Urinary bladder (tissue), 4 donors: Measurements from ENCODE around the gene MELTF. TPM values are rescaled to one million over a fixed set of nuclear protein-coding genes. Genes with fewer than 3 reads are reported as not detected.

Experiments
- DNase-seq: peaks from one replicate; pipeline ENCODE4 v3.0.0-alpha.2; 2015; ENCODE audit errors: extremely low spot score
- H3K27ac ChIP-seq: one replicate; pipeline ENCODE4 v1.5.1; 2013; ENCODE audit warnings: low read depth, mild to moderate bottlenecking, moderate library complexity
- H3K36me3 ChIP-seq: one replicate; pipeline ENCODE4 v1.6.1; 2013; ENCODE audit warnings: mild to moderate bottlenecking, moderate library complexity; ENCODE audit not compliant: insufficient read depth
- H3K4me1 ChIP-seq: one replicate; pipeline ENCODE4 v1.6.1; 2013; ENCODE audit warnings: mild to moderate bottlenecking, moderate library complexity; ENCODE audit not compliant: insufficient read depth
- H3K4me3 ChIP-seq: one replicate; pipeline ENCODE4 v1.5.1; 2013; ENCODE audit warnings: low read depth, low read length
- WGBS: extraction: QIAGEN DNeasy Blood & Tissue Kit; methylation state at CpG from one replicate; pipeline ENCODE4 v1.1.7; 2013; 5-methylcytosine and 5-hydroxymethylcytosine counted together
- polyA plus RNA-seq: library from polyadenylated mRNA; stranded (reverse); fragments of 200-250 nt; gene quantifications from one replicate; pipeline ENCODE4 v1.2.3, GENCODE V29; 2013
- total RNA-seq: library from RNA; depleted of rRNA; stranded (reverse); fragments of >200 nt; gene quantifications from one replicate; pipeline ENCODE4 v1.2.3, GENCODE V29; 2014
- donor health status: healthy with polysubstance abuse.
- donor health status: healthy.

MELTF gene
- total and polyA plus RNA-seq, 2 donors, result 4.9 to 8.4 TPM

GRCh38 chr3:197009532-197010019 lies 20.0 kb downstream of the MELTF start:
- H3K27ac ChIP-seq, result no peak overlapping the region

GRCh38 chr3:197008436-197009209 lies 21.0 kb downstream of the MELTF start:
- Histone ChIP-seq H3K4me3 (no peak overlapping the region), H3K36me3 (no peaks in the 10 kb centered on the region), H3K27ac (no peak overlapping the region), H3K4me1 (no peaks in the 10 kb centered on the region)
- 88% methylated on average over 27 of the region's 27 CpGs for WGBS
- DNase-seq, result no peak

More at GRCh38 chr3:197009532-197010019, 20.0 kb downstream of the MELTF start:
- H3K36me3 ChIP-seq, result no peaks in the 10 kb centered on the region
- no peak overlapping the region for H3K4me3 ChIP-seq
- no peak for DNase-seq
- H3K4me1 ChIP-seq, result no peaks in the 10 kb centered on the region
- WGBS, result 88% methylated on average over 20 of the region's 20 CpGs

- 75% methylated on average over 8 of the region's 8 CpGs for WGBS
- Histone ChIP-seq H3K36me3 (no peaks in the 10 kb centered on the region), H3K27ac (no peak overlapping the region), H3K4me3 (no peak overlapping the region), H3K4me1 (no peaks in the 10 kb centered on the region)
- no peak for DNase-seq
Observed at GRCh38 chr3:197007953-197008352, 21.7 kb downstream of the MELTF start.

- Histone ChIP-seq H3K36me3 (no peaks in the 10 kb centered on the region), H3K27ac (no peak overlapping the region), H3K4me3 (no peak overlapping the region), H3K4me1 (no peaks in the 10 kb centered on the region)
- no peak for DNase-seq
- WGBS, result 81% methylated on average over 12 of the region's 12 CpGs
Observed at GRCh38 chr3:197007296-197007940, 22.2 kb downstream of the MELTF start.

GRCh38 chr3:197006860-197007259 lies 22.8 kb downstream of the MELTF start:
- no peak for DNase-seq
- Histone ChIP-seq H3K27ac (no peak overlapping the region), H3K4me1 (no peaks in the 10 kb centered on the region), H3K4me3 (no peak overlapping the region), H3K36me3 (no peaks in the 10 kb centered on the region)
- WGBS, result 95% methylated on average over 5 of the region's 5 CpGs

GRCh38 chr3:197006446-197006845 lies 23.2 kb downstream of the MELTF start:
- no peak for DNase-seq
- Histone ChIP-seq H3K4me1 (no peaks in the 10 kb centered on the region), H3K36me3 (no peaks in the 10 kb centered on the region), H3K27ac (no peak overlapping the region), H3K4me3 (no peak overlapping the region)
- 90% methylated on average over 11 of the region's 11 CpGs for WGBS

- 23% methylated on average over 61 of the region's 61 CpGs for WGBS
- H3K4me3 ChIP-seq, result peak overlapping the region; percentile 64
- H3K36me3 ChIP-seq, result no peaks in the 10 kb centered on the region
- H3K27ac ChIP-seq, result no peak overlapping the region
- no peak for DNase-seq
- H3K4me1 ChIP-seq, result no peaks in the 10 kb centered on the region
Observed at GRCh38 chr3:197003461-197004385, 25.9 kb downstream of the MELTF start.

- DNase-seq, result no peak
Observed at GRCh38 chr3:197002701-197003454, 26.7 kb downstream of the MELTF start.

GRCh38 chr3:197001972-197002700 lies 27.5 kb downstream of the MELTF start:
- Histone ChIP-seq H3K27ac (peak overlapping the region; percentile 86), H3K4me3 (peak overlapping the region; percentile 64), H3K4me1 (no peaks in the 10 kb centered on the region), H3K36me3 (no peaks in the 10 kb centered on the region)
- WGBS, result 25% methylated on average over 55 of the region's 55 CpGs
- DNase-seq, result no peak

More at GRCh38 chr3:197002701-197003454, 26.7 kb downstream of the MELTF start:
- Histone ChIP-seq H3K36me3 (no peaks in the 10 kb centered on the region), H3K27ac (peak overlapping the region; percentile 86), H3K4me1 (no peaks in the 10 kb centered on the region), H3K4me3 (peak overlapping the region; percentile 64)
- WGBS, result under 1% methylated on average over 113 of the region's 113 CpGs

GRCh38 chr3:197001106-197001971 lies 28.3 kb downstream of the MELTF start:
- WGBS, result 93% methylated on average over 20 of the region's 20 CpGs
- no peak overlapping the region for H3K4me3 ChIP-seq
- DNase-seq, result no peak
- peak overlapping the region; percentile 69 for H3K27ac ChIP-seq
- H3K4me1 ChIP-seq, result no peaks in the 10 kb centered on the region
- H3K36me3 ChIP-seq, result no peaks in the 10 kb centered on the region

- DNase-seq, result no peak
- Histone ChIP-seq H3K4me1 (no peaks in the 10 kb centered on the region), H3K27ac (no peak overlapping the region), H3K36me3 (no peaks in the 10 kb centered on the region), H3K4me3 (no peak overlapping the region)
- 84% methylated on average over 5 of the region's 5 CpGs for WGBS
Observed at GRCh38 chr3:197000211-197000610, 29.4 kb downstream of the MELTF start.
